Stimulated activated naive CD8-positive, alpha-beta T cell treated with anti-CD3 and anti-CD28 coated beads, Interleukin-15, Interleukin-2, amounts not matched to agents 100 ng/mL and 50 ng/mL, for 24 hours (primary cell): ENCODE data around the gene UBE4B.
A peak's percentile ranks its signal among the peaks of the same experiment; 100 is the strongest.
"Not testable (repeated sequence)": the region's sequence is repeated elsewhere in the genome, so short reads cannot be mapped to it uniquely, and the experiment has no call there.

ENCODE experiments used
- H3K27ac Mint-ChIP-seq: one replicate; pipeline ENCODE4 v1.8.0; 2021; ENCODE audit warnings: mild to moderate bottlenecking, mixed read lengths
- H3K27me3 Mint-ChIP-seq: one replicate; pipeline ENCODE4 v1.8.0; 2021; ENCODE audit warnings: mixed read lengths
- H3K36me3 Mint-ChIP-seq: one replicate; pipeline ENCODE4 v1.8.0; 2021; ENCODE audit warnings: low read depth, mixed read lengths
- H3K4me1 Mint-ChIP-seq: one replicate; pipeline ENCODE4 v1.8.0; 2021; ENCODE audit warnings: low read depth, mixed read lengths
- H3K4me3 Mint-ChIP-seq: one replicate; pipeline ENCODE4 v1.8.0; 2021; ENCODE audit warnings: mild to moderate bottlenecking, mixed read lengths
- H3K9me3 Mint-ChIP-seq: one replicate; pipeline ENCODE4 v1.8.0; 2021; ENCODE audit warnings: mixed read lengths

Gene UBE4B

DNA sequence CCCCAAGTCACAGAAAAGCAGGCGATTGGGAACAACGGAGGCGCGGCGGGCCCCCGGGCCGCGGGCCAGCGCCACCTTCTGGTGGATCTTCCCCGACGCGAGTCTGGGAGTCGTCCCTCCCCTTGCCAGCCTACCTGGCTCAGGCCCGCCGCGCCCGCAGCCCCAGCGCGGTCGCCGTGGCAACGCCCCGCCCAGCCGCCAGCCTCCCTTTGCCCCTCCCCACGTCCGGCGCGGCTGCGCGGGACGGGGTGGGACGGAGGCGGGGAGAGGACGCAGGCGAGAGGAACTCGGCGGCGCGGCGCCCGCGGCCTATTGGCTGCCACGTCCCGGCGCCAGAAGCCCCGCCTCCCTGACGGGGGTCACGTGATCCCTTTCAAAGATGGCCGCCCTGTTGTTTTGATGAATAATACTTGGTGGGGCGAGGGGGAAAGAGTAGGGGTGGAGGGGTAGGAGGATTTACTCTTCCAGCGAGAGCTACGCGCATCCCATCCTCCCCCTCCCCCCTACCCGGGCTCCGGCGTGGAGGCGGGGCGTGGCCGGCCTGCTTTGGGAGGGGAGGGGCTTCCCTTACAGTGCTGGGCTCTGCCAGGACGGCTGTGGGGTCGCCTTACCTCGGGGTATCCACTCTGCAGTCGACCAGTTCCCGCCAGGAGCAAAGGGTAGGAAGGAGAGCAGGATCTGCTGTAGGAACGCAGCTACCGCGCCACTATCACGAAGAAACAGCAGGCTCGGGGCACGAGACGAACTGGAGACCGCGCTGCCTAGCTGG, at the start of gene UBE4B:
UBE4B (plus strand) TSS at position 369 of the 769 bp plus-strand sequence. CDS start 713 bp downstream, outside the sequence.
- peaks cover 22% of the 10 kb centered on the region for H3K4me1 Mint-ChIP-seq
- H3K9me3 Mint-ChIP-seq, result no peaks in the 10 kb centered on the region
- H3K27ac Mint-ChIP-seq, result peak within 1 kb of the TSS; percentile 89
- H3K27me3 Mint-ChIP-seq, result no peaks in the 10 kb centered on the region
- H3K36me3 Mint-ChIP-seq, result peaks cover 5% of the 10 kb centered on the region
- peak within 1 kb of the TSS; percentile 86 for H3K4me3 Mint-ChIP-seq

DNA sequence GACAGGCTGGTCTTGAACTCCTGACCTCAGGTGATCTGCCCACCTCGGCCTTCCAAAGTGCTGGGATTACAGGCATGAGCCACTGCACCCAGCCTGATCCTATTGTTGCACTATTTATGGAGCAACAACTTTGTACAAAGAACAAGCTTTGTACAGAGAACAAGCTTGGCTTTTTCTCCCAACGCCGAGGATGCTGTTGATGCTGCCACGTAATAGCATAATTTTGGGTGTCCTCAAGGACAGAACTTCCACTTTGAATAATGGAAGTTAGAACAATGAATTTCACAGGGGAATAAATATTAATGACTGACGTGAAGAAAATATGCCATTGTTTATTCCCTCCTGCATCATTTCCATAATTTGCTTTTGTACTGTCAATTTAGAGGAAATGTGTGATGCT, 48.5 kb upstream of the UBE4B start:
- no peaks in the 10 kb centered on the region for H3K27me3 Mint-ChIP-seq
- H3K4me1 Mint-ChIP-seq, result no peaks in the 10 kb centered on the region
- no peak overlapping the region for H3K4me3 Mint-ChIP-seq
- no peaks in the 10 kb centered on the region for H3K9me3 Mint-ChIP-seq
- no peak overlapping the region for H3K27ac Mint-ChIP-seq
- H3K36me3 Mint-ChIP-seq, result peaks cover 15% of the 10 kb centered on the region

DNA sequence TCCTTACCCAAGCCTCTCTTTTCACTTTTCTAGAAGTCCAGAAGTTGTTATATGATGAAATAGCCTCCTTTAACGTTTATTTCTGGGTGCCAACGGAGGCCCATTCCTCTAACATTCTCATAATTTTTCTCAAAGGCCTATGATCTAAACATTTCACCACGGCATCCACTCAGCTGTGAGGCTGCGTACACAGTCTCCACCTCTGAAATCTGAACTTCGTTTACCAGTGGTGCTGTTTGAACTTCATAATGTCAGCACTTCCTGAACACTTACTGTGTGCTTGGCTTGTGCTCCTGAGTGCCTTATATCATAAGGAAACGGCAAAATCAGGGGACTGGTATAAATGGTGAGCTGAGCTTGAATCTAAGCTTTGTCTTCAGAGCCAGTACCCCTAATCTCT, 47.8 kb upstream of the UBE4B start:
- H3K27ac Mint-ChIP-seq, result no peak overlapping the region
- peaks cover 15% of the 10 kb centered on the region for H3K36me3 Mint-ChIP-seq
- H3K9me3 Mint-ChIP-seq, result no peaks in the 10 kb centered on the region
- no peaks in the 10 kb centered on the region for H3K27me3 Mint-ChIP-seq
- no peaks in the 10 kb centered on the region for H3K4me1 Mint-ChIP-seq
- H3K4me3 Mint-ChIP-seq, result no peak overlapping the region

DNA sequence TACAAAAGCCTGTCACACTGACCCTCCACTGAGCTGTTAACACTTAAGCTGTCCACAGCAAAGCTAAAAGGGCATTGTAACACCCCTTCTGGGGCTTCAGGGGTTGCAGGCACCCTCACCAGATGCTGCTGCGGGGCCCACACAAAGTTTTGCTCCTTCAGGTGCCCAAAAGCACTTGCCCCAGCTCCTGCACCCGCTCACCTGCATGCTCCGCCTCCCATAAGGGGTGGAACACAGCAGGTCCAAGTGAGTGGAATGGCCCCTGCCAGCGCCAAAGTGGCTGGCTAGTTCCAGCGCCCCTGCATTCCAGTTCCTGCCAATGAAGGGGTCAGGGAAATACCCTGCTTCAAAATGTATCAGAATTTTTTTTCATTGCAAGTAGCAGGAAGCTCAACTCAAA, 43.0 kb upstream of the UBE4B start:
- peaks cover 9% of the 10 kb centered on the region for H3K27me3 Mint-ChIP-seq
- H3K36me3 Mint-ChIP-seq, result peaks cover 4% of the 10 kb centered on the region
- no peaks in the 10 kb centered on the region for H3K4me1 Mint-ChIP-seq
- no peaks in the 10 kb centered on the region for H3K9me3 Mint-ChIP-seq
- no peak overlapping the region for H3K4me3 Mint-ChIP-seq
- H3K27ac Mint-ChIP-seq, result no peak overlapping the region

DNA sequence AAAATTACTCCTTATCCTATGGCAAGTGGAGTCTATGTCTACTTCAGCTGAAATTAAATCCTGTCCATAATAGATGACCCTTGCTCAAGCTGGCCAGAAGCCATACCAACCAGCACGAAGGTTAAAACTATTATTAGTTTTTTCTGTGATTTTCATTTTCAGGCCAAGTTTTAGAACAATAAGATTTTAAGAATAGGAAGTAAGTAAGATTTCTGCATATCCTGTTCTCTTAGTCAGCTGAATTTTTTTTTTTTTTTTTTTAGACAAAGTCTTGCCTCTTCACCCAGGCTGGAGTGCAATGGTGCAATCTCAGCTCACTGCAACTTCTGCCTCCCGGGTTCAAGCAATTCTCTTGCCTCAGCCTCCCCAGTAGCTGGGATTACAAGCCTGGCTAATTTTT, 41.8 kb upstream of the UBE4B start:
- Mint-ChIP-seq H3K4me1 (no peaks in the 10 kb centered on the region), H3K9me3 (no peaks in the 10 kb centered on the region), H3K36me3 (no peaks in the 10 kb centered on the region), H3K4me3 (no peak overlapping the region), H3K27ac (no peak overlapping the region), H3K27me3 (peaks cover 9% of the 10 kb centered on the region)

DNA sequence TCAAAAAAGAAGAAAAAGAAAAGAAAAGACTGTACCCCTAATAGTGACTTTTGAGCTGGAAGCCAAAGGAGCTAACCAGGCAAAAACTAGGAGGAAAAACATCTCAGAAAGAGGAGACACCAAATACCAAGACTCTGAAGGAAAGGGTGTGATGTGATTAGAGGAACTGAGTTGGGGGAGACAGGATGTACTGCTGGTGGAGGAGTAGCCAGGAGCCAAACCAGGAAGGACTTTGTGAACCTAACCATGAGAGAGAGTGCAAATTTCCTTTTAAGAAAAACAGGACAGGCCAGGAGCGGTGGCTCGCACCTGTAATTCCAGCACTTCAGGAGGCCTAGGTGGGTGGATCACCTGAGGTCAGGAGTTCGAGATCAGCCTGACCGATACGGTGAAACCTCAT, 39.8 kb upstream of the UBE4B start:
- no peaks in the 10 kb centered on the region for H3K36me3 Mint-ChIP-seq
- H3K4me3 Mint-ChIP-seq, result no peak overlapping the region
- no peak overlapping the region for H3K27ac Mint-ChIP-seq
- peaks cover 17% of the 10 kb centered on the region for H3K27me3 Mint-ChIP-seq
- H3K9me3 Mint-ChIP-seq, result no peaks in the 10 kb centered on the region
- H3K4me1 Mint-ChIP-seq, result peaks cover 6% of the 10 kb centered on the region

DNA sequence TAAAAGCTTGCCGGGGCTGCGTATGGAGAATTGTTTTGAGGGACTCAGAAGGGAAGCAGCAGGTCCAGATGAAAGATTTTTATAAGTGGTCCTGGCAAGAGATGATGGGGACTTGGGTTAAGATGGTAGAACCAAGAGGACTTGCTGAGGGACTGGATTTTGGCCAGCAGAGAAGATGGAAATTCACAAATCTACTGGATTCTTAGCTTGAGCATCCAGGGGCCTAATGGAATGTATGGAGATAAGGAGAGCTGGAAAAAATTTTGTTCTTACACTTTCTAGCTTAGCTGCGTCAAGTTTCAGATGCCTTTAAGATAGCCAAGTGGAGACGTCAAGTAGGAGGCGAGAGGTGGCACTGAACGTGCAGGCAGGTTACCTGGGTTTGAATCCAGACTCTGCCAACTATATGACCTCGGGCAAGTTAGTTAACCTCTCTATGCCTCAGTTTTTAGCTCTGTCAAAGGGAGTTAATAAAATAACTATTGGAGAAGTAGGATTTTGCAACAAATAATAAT, 39.1 kb upstream of the UBE4B start:
- Mint-ChIP-seq H3K27ac (no peak overlapping the region), H3K36me3 (no peaks in the 10 kb centered on the region), H3K4me1 (peaks cover 8% of the 10 kb centered on the region), H3K9me3 (peaks cover under 1% of the 10 kb centered on the region), H3K4me3 (no peak overlapping the region), H3K27me3 (peaks cover 23% of the 10 kb centered on the region)

DNA sequence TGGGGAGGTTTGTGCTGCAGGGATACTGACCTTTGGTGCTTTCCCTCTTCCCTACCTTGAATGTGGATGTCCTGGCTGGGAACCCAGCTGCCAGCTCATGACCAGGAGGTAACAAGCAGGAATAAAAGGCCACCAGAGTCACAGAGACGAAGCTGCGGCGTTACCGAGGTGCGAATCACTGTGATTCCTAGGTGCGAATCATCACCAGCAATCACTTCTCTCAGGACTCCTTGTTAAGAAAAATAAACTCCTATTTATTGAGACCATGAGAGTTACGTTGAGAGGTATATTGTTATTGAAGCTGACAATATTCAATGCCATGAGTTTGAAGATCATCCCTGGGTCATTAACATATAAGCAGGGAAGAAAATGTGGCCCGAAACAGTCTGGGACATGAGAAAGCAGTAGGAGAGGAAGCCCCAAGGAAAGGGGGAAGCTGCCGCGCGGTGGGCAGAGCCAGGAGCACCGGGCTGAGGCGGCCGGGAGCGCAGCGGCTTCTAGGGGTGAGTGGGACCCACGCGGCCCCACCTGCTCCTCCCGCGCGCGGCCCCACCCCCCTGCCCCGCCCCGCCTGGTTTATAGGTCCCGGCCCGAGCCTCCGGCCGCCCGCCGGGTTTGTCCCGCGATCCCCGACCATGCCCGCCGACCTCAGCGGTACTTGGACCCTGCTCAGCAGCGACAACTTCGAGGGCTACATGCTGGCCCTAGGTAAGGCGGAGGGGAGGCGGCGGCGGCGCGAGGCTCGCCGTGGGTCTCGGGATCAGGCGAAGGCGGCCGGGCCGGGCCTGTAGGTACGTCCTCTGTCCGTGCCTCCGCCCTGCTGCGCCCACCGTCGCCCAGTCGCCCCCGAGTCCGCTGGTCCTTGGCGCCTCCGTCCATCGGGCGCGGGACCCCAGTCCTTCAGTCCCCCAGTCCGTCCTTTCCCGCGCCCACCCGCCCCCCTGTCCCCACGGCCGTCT, 35.9 kb upstream of the UBE4B start, which contains the start of gene RBP7:
RBP7 (plus strand) TSS at position 605 of the 959 bp plus-strand sequence; CDS start at position 636, 31 bp downstream.
- Mint-ChIP-seq H3K27ac (no peak within 1 kb of the TSS), H3K9me3 (peaks cover 4% of the 10 kb centered on the region), H3K36me3 (no peaks in the 10 kb centered on the region), H3K4me3 (peak within 1 kb of the TSS; percentile 75), H3K4me1 (peaks cover 8% of the 10 kb centered on the region), H3K27me3 (peaks cover 35% of the 10 kb centered on the region)

DNA sequence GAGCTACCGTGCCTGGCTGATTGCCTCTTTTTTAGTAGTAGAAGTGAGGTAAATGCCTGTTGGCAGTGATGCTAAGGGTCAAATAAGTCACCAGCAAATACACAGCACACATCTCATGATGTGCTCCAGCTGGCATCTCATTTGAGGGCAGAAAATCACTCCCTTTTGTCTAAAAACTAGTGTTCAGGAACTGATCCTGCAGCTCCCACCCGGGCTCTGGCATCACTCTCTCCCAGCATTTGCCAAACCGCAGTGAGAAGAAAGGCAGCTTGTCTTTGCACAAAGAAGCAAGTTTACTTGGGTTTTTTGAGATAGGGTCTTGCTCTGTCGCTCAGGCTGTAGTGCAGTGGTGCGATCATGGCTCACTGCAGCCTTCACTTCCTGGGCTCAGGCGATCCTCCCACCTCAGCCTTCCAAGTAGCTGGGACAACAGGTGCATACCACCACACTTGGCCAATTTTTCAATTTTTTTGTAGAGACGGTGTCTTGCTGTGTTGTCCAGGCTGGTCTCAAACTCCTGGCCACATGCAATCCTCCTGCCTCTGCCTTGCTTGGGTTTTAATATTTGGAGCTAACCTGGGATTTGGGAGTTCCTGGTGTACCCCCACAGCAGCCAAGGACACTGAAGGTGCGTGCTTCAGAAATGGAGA, 31.6 kb upstream of the UBE4B start:
- peaks cover 34% of the 10 kb centered on the region for H3K27me3 Mint-ChIP-seq
- H3K9me3 Mint-ChIP-seq, result peaks cover 4% of the 10 kb centered on the region
- no peaks in the 10 kb centered on the region for H3K36me3 Mint-ChIP-seq
- H3K27ac Mint-ChIP-seq, result no peak overlapping the region
- H3K4me1 Mint-ChIP-seq, result peaks cover 8% of the 10 kb centered on the region
- H3K4me3 Mint-ChIP-seq, result no peak overlapping the region

DNA sequence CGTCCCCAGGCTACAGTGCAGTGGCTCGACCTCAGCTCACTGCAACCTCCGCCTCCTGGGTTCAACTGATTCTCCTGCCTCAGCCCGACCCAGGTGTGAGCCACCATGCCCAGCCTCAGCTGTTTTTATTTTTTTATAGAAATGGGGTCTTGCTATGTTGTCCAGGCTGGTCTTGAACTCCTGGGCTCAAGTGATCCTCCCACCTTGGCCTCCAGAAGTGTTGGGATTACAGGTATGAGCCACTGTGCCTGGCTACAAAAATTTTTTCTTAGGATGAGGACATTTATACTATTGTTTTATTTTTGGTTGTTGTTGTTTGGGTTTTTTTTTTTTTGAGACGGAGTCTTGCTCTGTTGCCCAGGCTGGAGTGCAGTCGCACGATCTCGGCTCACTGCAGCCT, 27.5 kb upstream of the UBE4B start:
- peaks cover 14% of the 10 kb centered on the region for H3K27me3 Mint-ChIP-seq
- not testable (repeated sequence) for H3K36me3 Mint-ChIP-seq, H3K9me3 Mint-ChIP-seq, H3K27ac Mint-ChIP-seq, H3K4me3 Mint-ChIP-seq, H3K4me1 Mint-ChIP-seq

DNA sequence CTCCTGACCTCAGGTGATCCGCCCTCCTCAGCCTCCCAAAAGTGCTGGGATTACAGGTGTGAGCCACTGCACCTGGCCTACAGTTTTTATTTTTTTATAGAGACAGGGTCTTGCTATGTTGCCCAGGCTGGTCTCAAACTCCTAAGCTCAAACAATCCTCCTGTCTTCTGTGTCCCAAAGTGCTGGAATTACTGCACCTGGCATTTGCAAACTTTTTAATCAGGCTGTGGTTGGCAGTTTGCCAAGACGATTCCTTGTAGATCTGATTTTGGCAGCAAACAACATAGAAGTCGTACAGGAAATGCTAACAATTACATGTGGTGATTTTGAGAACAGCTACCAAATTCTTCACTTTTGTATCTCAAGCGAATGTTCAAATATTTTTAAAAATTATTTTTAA, 25.6 kb upstream of the UBE4B start:
- no peaks in the 10 kb centered on the region for H3K4me1 Mint-ChIP-seq
- H3K9me3 Mint-ChIP-seq, result no peaks in the 10 kb centered on the region
- peaks cover 8% of the 10 kb centered on the region for H3K27me3 Mint-ChIP-seq
- H3K4me3 Mint-ChIP-seq, result no peak overlapping the region
- no peak overlapping the region for H3K27ac Mint-ChIP-seq
- no peaks in the 10 kb centered on the region for H3K36me3 Mint-ChIP-seq

DNA sequence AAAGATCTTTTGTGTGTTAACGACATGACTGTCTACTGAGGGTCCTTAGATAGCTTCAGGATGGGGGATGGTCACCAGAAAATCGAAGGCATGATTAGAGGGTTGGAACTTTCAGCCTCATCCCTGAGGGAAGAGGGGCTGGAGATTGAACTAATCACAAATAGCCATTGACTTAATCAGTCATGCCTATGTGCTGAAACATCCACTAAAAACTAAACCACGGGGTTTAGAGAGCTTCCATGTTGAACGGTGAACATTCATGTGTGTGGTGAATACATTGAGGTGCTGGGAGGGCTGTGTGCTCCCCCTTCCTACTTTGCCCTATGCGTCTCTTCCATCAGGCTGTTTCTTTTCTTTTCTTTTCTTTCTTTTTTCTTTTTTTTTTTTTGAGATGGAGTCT, 18.7 kb upstream of the UBE4B start:
- Mint-ChIP-seq H3K27ac (no peak overlapping the region), H3K4me1 (no peaks in the 10 kb centered on the region), H3K36me3 (no peaks in the 10 kb centered on the region), H3K4me3 (no peak overlapping the region), H3K27me3 (peaks cover 2% of the 10 kb centered on the region), H3K9me3 (no peaks in the 10 kb centered on the region)

DNA sequence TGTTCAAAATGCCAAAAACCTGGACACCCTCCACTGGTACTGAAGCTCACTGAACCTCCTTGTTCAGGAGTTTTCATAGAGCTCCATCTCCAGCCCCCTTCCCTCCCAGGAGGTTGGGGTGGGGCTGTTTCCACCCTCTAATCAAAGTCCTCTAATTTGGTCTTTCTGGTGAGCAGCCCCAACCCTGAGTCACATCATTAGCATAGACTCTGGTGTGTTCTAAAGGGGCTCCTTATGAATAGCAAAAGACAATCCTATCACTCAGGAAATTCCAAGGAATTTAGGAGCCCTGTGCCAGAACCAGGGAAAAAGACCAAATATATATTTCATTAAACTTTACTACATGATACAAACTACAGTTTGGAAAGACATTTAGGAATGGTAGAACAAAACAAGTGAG, 13.2 kb upstream of the UBE4B start:
- Mint-ChIP-seq H3K36me3 (no peaks in the 10 kb centered on the region), H3K27ac (no peak overlapping the region), H3K27me3 (peaks cover 2% of the 10 kb centered on the region), H3K4me1 (no peaks in the 10 kb centered on the region), H3K4me3 (no peak overlapping the region), H3K9me3 (no peaks in the 10 kb centered on the region)

DNA sequence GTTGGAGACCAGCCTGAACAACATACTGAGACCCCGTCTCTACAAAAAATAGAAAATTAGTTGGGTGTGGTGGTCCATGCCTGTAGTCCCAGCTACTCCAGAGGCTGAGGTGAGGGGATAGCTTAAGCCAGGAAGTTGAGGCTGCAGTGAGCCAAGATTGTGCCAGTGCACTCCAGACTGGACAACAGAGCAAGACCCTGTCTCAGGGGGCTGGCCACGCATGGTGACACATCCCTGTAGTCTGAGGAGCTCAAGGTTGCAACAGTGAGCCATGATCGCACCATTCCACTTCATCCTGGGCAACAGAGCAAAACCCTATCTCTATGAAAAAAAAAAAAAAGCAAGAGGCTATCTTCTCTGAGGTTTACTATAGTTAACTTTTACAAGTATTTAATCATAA, 12.7 kb upstream of the UBE4B start:
- H3K27ac Mint-ChIP-seq, result no peak overlapping the region
- peaks cover 2% of the 10 kb centered on the region for H3K27me3 Mint-ChIP-seq
- no peaks in the 10 kb centered on the region for H3K9me3 Mint-ChIP-seq
- no peaks in the 10 kb centered on the region for H3K36me3 Mint-ChIP-seq
- no peaks in the 10 kb centered on the region for H3K4me1 Mint-ChIP-seq
- no peak overlapping the region for H3K4me3 Mint-ChIP-seq

DNA sequence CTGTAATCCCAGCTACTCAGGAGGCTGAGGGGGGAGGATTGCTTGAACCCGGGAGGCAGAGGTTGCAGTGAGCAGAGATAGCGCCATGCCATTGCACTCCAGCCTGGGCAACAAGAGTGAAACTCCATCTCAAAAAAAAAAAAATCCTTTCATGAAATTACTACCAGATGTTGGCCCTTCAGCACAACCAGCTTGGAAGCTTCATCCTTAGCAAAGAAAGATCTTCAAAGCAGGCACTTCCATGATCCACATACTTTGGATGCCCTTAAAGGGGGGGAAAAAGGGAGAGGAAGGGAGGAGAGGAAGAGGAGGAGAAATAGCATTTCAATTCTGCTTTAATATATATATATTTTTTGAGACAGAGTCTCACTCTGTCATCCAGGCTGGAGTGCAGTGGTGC, 12.1 kb upstream of the UBE4B start:
- H3K36me3 Mint-ChIP-seq, H3K4me1 Mint-ChIP-seq, H3K9me3 Mint-ChIP-seq, H3K4me3 Mint-ChIP-seq, H3K27me3 Mint-ChIP-seq, H3K27ac Mint-ChIP-seq: not testable (repeated sequence)
